Tibial nerve (tissue), 4 donors: ENCODE results near the gene LYRM4.

Experiments
- CTCF ChIP-seq, 5 experiments: fragments of 200-600 bp in 3 of 5; fragments of 450-650 bp in 2 of 5; sonication (generic) in 3 of 5; IDR thresholded peaks; one replicate each; pipeline ENCODE4 v1.5.1; 2016 to 2019; ENCODE audit warnings: antibody characterized with exemption in 5 of 5, mild to moderate bottlenecking in 3 of 5, moderate library complexity in 2 of 5
- EP300 ChIP-seq, 2 donors: sonication (generic); formaldehyde crosslinking; IDR thresholded peaks; one replicate each; pipeline ENCODE4 v1.6.1; 2017; ENCODE audit warnings: antibody characterized with exemption in 2 of 2, mild to moderate bottlenecking in 1 of 2
- POLR2A ChIP-seq, 2 donors: fragments of 450-650 bp; IDR thresholded peaks; one replicate each; pipeline ENCODE4 v1.6.1; 2017; ENCODE audit warnings: antibody characterized with exemption in 2 of 2, mild to moderate bottlenecking in 2 of 2, moderate library complexity in 2 of 2

GRCh38 chr6:5090603-5091002, 170.1 kb downstream of the LYRM4 start:
- TF ChIP-seq CTCF (IDR thresholded peaks at IDR 0.05) (no peak), EP300 (IDR thresholded peaks at IDR 0.05) (no peak), POLR2A (IDR thresholded peaks at IDR 0.05) (no peak)
